HepG2 (cell line): ENCODE measurements around the gene NCOR2. TPM values are rescaled to one million over a fixed set of nuclear protein-coding genes. Genes with fewer than 3 reads are reported as not detected.

ENCODE experiments used
- ATAC-seq: fragments of 200-7000 bp; cut with Tn5 transposase; 3 replicates; pipeline ENCODE4 v1.9.1; 2020; ENCODE audit warnings: mild to moderate bottlenecking, moderate library complexity
- BruUV-seq: library from RNA; stranded (reverse); fragments of 400-500 nt; replicated peaks from 2 replicates; lab custom pipeline; 2021; lab: Mats Ljungman, UMichigan
- CTCF ChIA-PET: fragments of 300-600 bp; formaldehyde crosslinking; extraction: SDS; loops from one replicate; lab custom pipeline; 2021; ENCODE audit warnings: low total read pairs, inconsistent platforms, low intra/inter-chr PET ratio; lab: Yijun Ruan, JAX
- POLR2A ChIA-PET: fragments of 350-600 bp; sonication (Branson Sonifier 250); formaldehyde crosslinking; loops from one replicate; lab custom pipeline; 2020; ENCODE audit warnings: antibody characterized with exemption, inconsistent platforms; lab: Yijun Ruan, JAX
- DNase-seq: peaks from one replicate; pipeline ENCODE4 v3.0.0-alpha.2; 2015; ENCODE audit warnings: low spot score
- FAIRE-seq: peaks from 3 replicates; lab custom pipeline; 2011; peaks lifted over from hg19 to GRCh38; lab: Jason Lieb, UNC
- H2AFZ ChIP-seq: one replicate; pipeline ENCODE4 v1.6.1; 2011; ENCODE audit warnings: low read length, inconsistent platforms
- H3K27ac ChIP-seq: fragments of 300-600 bp; 3 replicates; pipeline ENCODE4 v1.8.0; 2011; ENCODE audit warnings: mixed run types, mild to moderate bottlenecking, mixed read lengths, low read length, inconsistent platforms; ENCODE audit not compliant: insufficient read depth; ENCODE audit errors: extremely low read length
- H3K27me3 ChIP-seq, 2 experiments: fragments of 200-600 bp in 1 of 2; 2 replicates in 1 of 2; 3 replicates in 1 of 2; pipeline versions ENCODE4 v1.6.0 to v1.8.0; 2011; ENCODE audit warnings: low read length in 2 of 2, mild to moderate bottlenecking in 2 of 2, moderate library complexity in 2 of 2, inconsistent platforms in 1 of 2; ENCODE audit not compliant: insufficient read depth in 2 of 2, control insufficient read depth in 1 of 2
- H3K36me3 ChIP-seq, 2 experiments: fragments of 200-600 bp in 1 of 2; replicated peaks in 1 of 2; 2 replicates in 1 of 2; 3 replicates in 1 of 2; pipeline versions ENCODE4 v1.5.1 to v1.8.0; 2011; ENCODE audit warnings: low read length in 2 of 2, inconsistent platforms in 1 of 2; ENCODE audit not compliant: insufficient read depth in 2 of 2, control insufficient read depth in 1 of 2
- H3K4me1 ChIP-seq: 2 replicates; pipeline ENCODE4 v1.5.1; 2012; ENCODE audit warnings: low read length, inconsistent platforms; ENCODE audit not compliant: insufficient read depth
- H3K4me2 ChIP-seq: 2 replicates; pipeline ENCODE4 v1.6.0; 2011; ENCODE audit warnings: low read depth, low read length, inconsistent platforms
- H3K4me3 ChIP-seq, 3 experiments: fragments of 200-600 bp in 1 of 3; sonication (generic), shearing (Covaris generic) in 1 of 3; replicated peaks in 1 of 3; 2 replicates each; pipeline ENCODE4 v1.5.1; 2011 to 2016; ENCODE audit warnings: low read length in 3 of 3, inconsistent platforms in 2 of 3, low read depth in 2 of 3, mild to moderate bottlenecking in 2 of 3, control low read depth in 1 of 3, mixed read lengths in 1 of 3; ENCODE audit not compliant: insufficient read depth in 1 of 3
- H3K79me2 ChIP-seq: one replicate; pipeline ENCODE4 v1.6.1; 2011; ENCODE audit warnings: low read length, inconsistent platforms; ENCODE audit not compliant: insufficient read depth
- H3K9ac ChIP-seq: 2 replicates; pipeline ENCODE4 v1.6.0; 2011; ENCODE audit warnings: mild to moderate bottlenecking, low read depth, low read length, inconsistent platforms; ENCODE audit not compliant: insufficient read depth
- H3K9me3 ChIP-seq: 2 replicates; pipeline ENCODE4 v1.5.1; 2012; ENCODE audit warnings: mild to moderate bottlenecking, low read length
- H4K20me1 ChIP-seq: 2 replicates; pipeline ENCODE4 v1.6.0; 2011; ENCODE audit warnings: inconsistent platforms, mild to moderate bottlenecking, low read length, moderate library complexity; ENCODE audit not compliant: insufficient read depth
- ATF5 ChIP-seq: sonication (generic); formaldehyde crosslinking; IDR thresholded peaks from 2 replicates; pipeline ENCODE4 v1.4.0; 2020; ENCODE audit warnings: mild to moderate bottlenecking, low read depth, missing genetic modification reagents
- JUN ChIP-seq: sonication (generic); formaldehyde crosslinking; IDR thresholded peaks from 2 replicates; pipeline ENCODE4 v1.4.0; 2020; ENCODE audit warnings: mild to moderate bottlenecking, missing genetic modification reagents
- KLF11 ChIP-seq: IDR thresholded peaks from 2 replicates; pipeline ENCODE4 v1.6.1; 2016; ENCODE audit warnings: missing compliant biosample characterization
- MTF2 ChIP-seq: sonication (generic); formaldehyde crosslinking; IDR thresholded peaks from 2 replicates; pipeline ENCODE4 v1.5.0; 2020; ENCODE audit warnings: missing genetic modification reagents, borderline replicate concordance
- NFE2L1 ChIP-seq: sonication (generic); formaldehyde crosslinking; IDR thresholded peaks from 2 replicates; pipeline ENCODE4 v1.4.0; 2020; ENCODE audit warnings: missing genetic modification reagents, mild to moderate bottlenecking, borderline replicate concordance
- PHF5A ChIP-seq: IDR thresholded peaks from one replicate; pipeline ENCODE4 v1.6.1; 2018; ENCODE audit warnings: low read depth, missing genetic modification reagents; ENCODE audit not compliant: unreplicated experiment
- PHF8 ChIP-seq: sonication (generic); formaldehyde crosslinking; IDR thresholded peaks from 2 replicates; pipeline ENCODE4 v1.5.0; 2020; ENCODE audit warnings: missing genetic modification reagents
- RCOR2 ChIP-seq: IDR thresholded peaks from 2 replicates; pipeline ENCODE4 v1.6.1; 2016; ENCODE audit warnings: missing biosample characterization, missing genetic modification reagents
- SAFB2 ChIP-seq: sonication (generic); formaldehyde crosslinking; IDR thresholded peaks from 2 replicates; pipeline ENCODE4 v1.5.1; 2020; ENCODE audit warnings: missing genetic modification reagents, low read depth, mild to moderate bottlenecking, borderline replicate concordance
- TCF12 ChIP-seq, 2 experiments: fragments of 450-650 bp in 1 of 2; sonication (generic) in 1 of 2; formaldehyde crosslinking in 1 of 2; IDR thresholded peaks; 2 replicates each; pipeline versions ENCODE4 v1.6.1 to v1.8.0; 2017 to 2022; ENCODE audit warnings: antibody characterized with exemption in 1 of 2, mild to moderate bottlenecking in 1 of 2, missing genetic modification reagents in 1 of 2, moderate library complexity in 1 of 2
- ZC3H13 ChIP-seq: sonication (generic); formaldehyde crosslinking; IDR thresholded peaks from 2 replicates; pipeline ENCODE4 v1.8.1; 2023; ENCODE audit warnings: mild to moderate bottlenecking, missing genetic modification reagents, moderate library complexity
- ZNF280D ChIP-seq: sonication (generic); formaldehyde crosslinking; IDR thresholded peaks from 2 replicates; pipeline ENCODE4 v1.5.1; 2020; ENCODE audit warnings: mild to moderate bottlenecking, missing genetic modification reagents
- ZNF329 ChIP-seq: sonication (generic); formaldehyde crosslinking; IDR thresholded peaks from 2 replicates; pipeline ENCODE4 v1.9.0; 2021; ENCODE audit warnings: low read depth, mild to moderate bottlenecking, missing genetic modification reagents
- ZNF558 ChIP-seq: sonication (generic); formaldehyde crosslinking; IDR thresholded peaks from 2 replicates; pipeline ENCODE4 v1.9.0; 2022; ENCODE audit warnings: mild to moderate bottlenecking, missing genetic modification reagents, borderline replicate concordance
- ZNF660 ChIP-seq: sonication (generic); formaldehyde crosslinking; IDR thresholded peaks from 2 replicates; pipeline ENCODE4 v1.5.1; 2020; ENCODE audit warnings: mild to moderate bottlenecking, low read depth, missing genetic modification reagents, borderline replicate concordance
- WGBS: methylation state at CpG from one replicate; pipeline ENCODE4 v1.1.6; 2017; ENCODE audit warnings: low lambda C conversion rate; 5-methylcytosine and 5-hydroxymethylcytosine counted together
- in situ Hi-C: cut with HindIII; loops from 2 replicates; pipeline ENCODE4 v1.10.0; 2017; ENCODE audit warnings: low pct_unique_long_range_greater_than_20kb; ENCODE audit not compliant: extremely low pct_ligation_motif_present
- intact Hi-C: fragments of 100-400 bp; cut with micrococcal nuclease; formaldehyde crosslinking; loops from one replicate; pipeline ENCODE4 v1.10.0; 2022; ENCODE audit not compliant: unreplicated experiment
- polyA plus RNA-seq, 8 experiments: library from polyadenylated mRNA; depleted of rRNA in 3 of 8; stranded (reverse) in 7 of 8; unstranded in 1 of 8; fragments of >200 nt; fragmentation: Illumina TruSeq in 4 of 8; extraction: Trizol in 4 of 8; gene quantifications; 2 replicates each; pipeline versions ENCODE4 v1.2.1 to v1.2.3, GENCODE V29; 2011 to 2016; ENCODE audit warnings: low read depth in 4 of 8, missing spikeins in 1 of 8, mixed read lengths in 1 of 8; ENCODE audit not compliant: insufficient read depth in 1 of 8
- total RNA-seq, 5 experiments: library from RNA; depleted of rRNA; stranded (reverse); fragments of >200 nt; fragmentation: Illumina TruSeq; extraction: Trizol; gene quantifications; 2 replicates each; pipeline ENCODE4 v1.2.3, GENCODE V29; 2016; ENCODE audit warnings: low read depth in 1 of 5

The NCOR2 gene
- total and polyA plus RNA-seq, 2 of the 13 experiments (the other 11 are each of a cell fraction or from before 2014, with no cell fraction given): 4.5 to 5.7 TPM

GRCh38 chr12:124524231-124524925 lies 43.0 kb downstream of the NCOR2 start:
- H3K9me3 ChIP-seq: no peaks in the 10 kb centered on the region
- no peak overlapping the region for H3K27ac ChIP-seq
- H3K27me3 ChIP-seq: no peaks in the 10 kb centered on the region
- no peaks in the 10 kb centered on the region for H4K20me1 ChIP-seq
- no peak overlapping the region for H2AFZ ChIP-seq
- no peak for ATAC-seq
- H3K9ac ChIP-seq: no peak overlapping the region
- ChIA-PET CTCF (no interaction called here), POLR2A (no interaction called here)
- no peak for FAIRE-seq
- 79% methylated on average over 13 of the region's 13 CpGs for WGBS
- intact Hi-C loops (no loop called here), in situ Hi-C loops (no loop called here)
- H3K4me3 ChIP-seq: no peak overlapping the region
- H3K36me3 ChIP-seq: no peaks in the 10 kb centered on the region
- TF ChIP-seq ZNF329 (CRISPR knock-in tag) (peak; percentile 98), MTF2 (CRISPR knock-in tag) (no peak)
- no peak overlapping the region for H3K4me2 ChIP-seq
- H3K4me1 ChIP-seq: peaks cover 13% of the 10 kb centered on the region
- DNase-seq: no peak
- no TSS peak for BruUV-seq
- H3K79me2 ChIP-seq: peaks cover 6% of the 10 kb centered on the region

- Histone ChIP-seq H3K27me3 (no peaks in the 10 kb centered on the region), H3K4me3 (no peak overlapping the region), H3K79me2 (peaks cover 4% of the 10 kb centered on the region), H3K9me3 (no peaks in the 10 kb centered on the region), H3K27ac (no peak overlapping the region), H3K36me3 (no peaks in the 10 kb centered on the region), H4K20me1 (no peaks in the 10 kb centered on the region), H3K9ac (no peak overlapping the region), H3K4me1 (peaks cover 19% of the 10 kb centered on the region), H2AFZ (no peak overlapping the region), H3K4me2 (no peak overlapping the region)
- CTCF ChIA-PET: no interaction called here
- DNase-seq: no peak
- intact Hi-C loops: no loop called here
- ATAC-seq: no peak
- FAIRE-seq: no peak
- in situ Hi-C loops: no loop called here
- POLR2A ChIA-PET: no interaction called here
- 96% methylated on average over 8 of the region's 12 CpGs for WGBS
- no TSS peak for BruUV-seq
- TF ChIP-seq ZNF660 (CRISPR knock-in tag) (no peak), PHF5A (CRISPR knock-in tag) (no peak), SAFB2 (CRISPR knock-in tag) (no peak), KLF11 (CRISPR knock-in tag) (no peak), ZNF558 (no peak), JUN (CRISPR knock-in tag) (no peak), PHF8 (CRISPR knock-in tag) (no peak), ATF5 (CRISPR knock-in tag) (no peak), ZC3H13 (CRISPR knock-in tag) (no peak), ZNF280D (CRISPR knock-in tag) (no peak), TCF12 (IDR thresholded peaks at IDR 0.05) (no peak), TCF12 (CRISPR knock-in tag; IDR thresholded peaks at IDR 0.05) (no peak), NFE2L1 (CRISPR knock-in tag) (no peak), RCOR2 (CRISPR knock-in tag) (no peak)
Measured at GRCh38 chr12:124523071-124523470, 44.3 kb downstream of the NCOR2 start.
